GM12864 (cell line): Measurements from ENCODE around the gene GNGT2.

ENCODE experiments used
- DNase-seq: peaks from one replicate; pipeline ENCODE4 v3.0.0-alpha.2; 2011; ENCODE audit warnings: low read depth
- H3K4me3 ChIP-seq: 2 replicates; pipeline ENCODE4 v1.5.1; 2011; ENCODE audit warnings: mild to moderate bottlenecking, low read depth, low read length, control low read depth
- TF ChIP-seq, protein P1 (sequence below): IDR thresholded peaks from 2 replicates; pipeline ENCODE4 v1.5.1; 2011; ENCODE audit warnings: low read depth, mild to moderate bottlenecking, moderate library complexity, low read length, control low read depth, inconsistent platforms; ENCODE audit errors: missing control alignments

The GNGT2 gene

DNA sequence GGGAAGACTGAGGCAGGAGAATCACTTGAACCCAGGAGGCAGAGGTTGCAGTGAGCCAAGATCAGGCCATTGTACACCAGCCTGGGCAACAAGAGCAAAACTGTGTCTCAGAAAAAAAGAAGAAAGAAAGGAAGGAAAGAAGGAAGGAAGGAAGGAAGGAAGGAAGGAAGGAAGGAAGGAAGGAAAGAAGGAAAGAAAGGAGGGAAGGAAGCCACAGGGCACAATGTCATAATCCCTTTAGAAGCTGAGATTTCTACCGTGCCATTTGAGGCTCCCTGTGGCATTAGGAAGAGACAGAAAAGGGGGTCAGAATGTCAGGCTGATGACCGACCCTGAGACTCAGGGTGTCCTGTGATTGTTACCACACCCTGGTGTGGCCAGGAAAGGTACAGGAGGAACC, 6.6 kb downstream of the GNGT2 start:
- no peak for DNase-seq
- TF ChIP-seq, protein P1, sequence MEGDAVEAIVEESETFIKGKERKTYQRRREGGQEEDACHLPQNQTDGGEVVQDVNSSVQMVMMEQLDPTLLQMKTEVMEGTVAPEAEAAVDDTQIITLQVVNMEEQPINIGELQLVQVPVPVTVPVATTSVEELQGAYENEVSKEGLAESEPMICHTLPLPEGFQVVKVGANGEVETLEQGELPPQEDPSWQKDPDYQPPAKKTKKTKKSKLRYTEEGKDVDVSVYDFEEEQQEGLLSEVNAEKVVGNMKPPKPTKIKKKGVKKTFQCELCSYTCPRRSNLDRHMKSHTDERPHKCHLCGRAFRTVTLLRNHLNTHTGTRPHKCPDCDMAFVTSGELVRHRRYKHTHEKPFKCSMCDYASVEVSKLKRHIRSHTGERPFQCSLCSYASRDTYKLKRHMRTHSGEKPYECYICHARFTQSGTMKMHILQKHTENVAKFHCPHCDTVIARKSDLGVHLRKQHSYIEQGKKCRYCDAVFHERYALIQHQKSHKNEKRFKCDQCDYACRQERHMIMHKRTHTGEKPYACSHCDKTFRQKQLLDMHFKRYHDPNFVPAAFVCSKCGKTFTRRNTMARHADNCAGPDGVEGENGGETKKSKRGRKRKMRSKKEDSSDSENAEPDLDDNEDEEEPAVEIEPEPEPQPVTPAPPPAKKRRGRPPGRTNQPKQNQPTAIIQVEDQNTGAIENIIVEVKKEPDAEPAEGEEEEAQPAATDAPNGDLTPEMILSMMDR = no peak
- no peak overlapping the region for H3K4me3 ChIP-seq

DNA sequence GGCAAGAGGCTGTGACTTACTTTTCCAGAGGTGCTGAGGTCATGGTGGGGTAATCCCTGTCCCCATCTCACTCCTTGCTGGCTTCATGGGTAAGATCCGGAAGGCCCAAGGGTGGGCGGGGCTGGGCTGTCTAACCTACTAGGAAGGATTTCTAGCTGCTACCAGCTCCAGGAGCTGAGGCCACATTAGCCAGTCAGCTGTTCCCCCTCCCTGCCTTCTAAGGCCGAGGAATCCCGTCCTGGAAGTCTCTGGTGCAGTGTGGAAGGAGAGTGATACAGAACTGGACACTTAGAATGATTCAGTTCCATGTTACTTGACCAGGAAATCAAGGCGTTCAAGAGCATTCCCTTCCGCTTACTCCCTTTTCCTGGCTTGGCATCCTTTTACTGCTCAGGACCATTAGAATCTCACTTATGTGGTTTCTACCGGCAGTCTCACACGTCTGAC, 8.9 kb downstream of the GNGT2 start:
- DNase-seq = no peak
- H3K4me3 ChIP-seq = no peak overlapping the region
- TF ChIP-seq, protein P1 = no peak

- no peak overlapping the region for H3K4me3 ChIP-seq
- no peak for DNase-seq
- TF ChIP-seq, protein P1 = no peak
Measured at GRCh38 chr17:49200423-49201083, 9.8 kb downstream of the GNGT2 start.

GRCh38 chr17:49198211-49198610, 12.2 kb downstream of the GNGT2 start:
- TF ChIP-seq, protein P1 = no peak
- no peak overlapping the region for H3K4me3 ChIP-seq
- no peak for DNase-seq

- no peak for DNase-seq
- TF ChIP-seq, protein P1 = no peak
Measured at GRCh38 chr17:49197346-49197998, 12.9 kb downstream of the GNGT2 start.

DNA sequence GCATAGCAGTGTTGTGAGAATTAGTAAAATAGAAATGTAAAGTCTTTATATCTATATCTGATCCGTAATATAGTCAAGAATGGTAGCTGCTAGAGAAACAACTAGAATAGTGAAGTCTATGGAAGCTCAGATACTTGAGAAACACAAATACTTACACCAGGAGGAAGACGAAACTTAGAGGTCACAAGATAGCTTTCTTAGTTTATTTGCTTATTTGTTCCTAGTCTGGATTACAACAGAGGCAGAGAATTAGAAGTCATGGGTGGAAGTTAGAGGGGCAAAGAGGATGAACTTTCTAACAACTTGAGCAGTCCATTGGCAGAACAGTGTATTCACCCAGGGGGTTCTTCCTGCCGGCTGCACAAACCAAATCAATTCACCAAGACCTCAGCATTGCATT, 13.9 kb downstream of the GNGT2 start:
- DNase-seq = no peak
- H3K4me3 ChIP-seq = no peak overlapping the region
- TF ChIP-seq, protein P1 = no peak

More at GRCh38 chr17:49197346-49197998, 12.9 kb downstream of the GNGT2 start:
- no peak overlapping the region for H3K4me3 ChIP-seq
